Ascending aorta (tissue), 2 donors: ENCODE measurements around the gene ARHGAP32. TPM values are rescaled to one million over a fixed set of nuclear protein-coding genes. Genes with fewer than 3 reads are reported as not detected.

ENCODE experiments used
- DNase-seq, 2 donors: peaks; one replicate each; pipeline ENCODE4 v3.0.0-alpha.2; 2019; ENCODE audit warnings: low spot score in 2 of 2
- H3K27ac ChIP-seq, 2 donors: fragments of 200-600 bp; sonication (generic); one replicate each; pipeline ENCODE4 v1.5.1; 2016 to 2017; ENCODE audit warnings: mild to moderate bottlenecking in 1 of 2
- H3K27me3 ChIP-seq: fragments of 200-600 bp; sonication (generic); one replicate; pipeline ENCODE4 v1.5.1; 2017
- H3K36me3 ChIP-seq, 2 donors: fragments of 200-600 bp; sonication (generic); one replicate each; pipeline ENCODE4 v1.5.1; 2016
- H3K4me1 ChIP-seq, 2 donors: fragments of 200-600 bp; sonication (generic); one replicate each; pipeline ENCODE4 v1.5.1; 2016 to 2017; ENCODE audit warnings: mild to moderate bottlenecking in 1 of 2
- H3K4me3 ChIP-seq, 2 donors: fragments of 200-600 bp; sonication (generic); one replicate each; pipeline ENCODE4 v1.5.1; 2016 to 2017; ENCODE audit warnings: mild to moderate bottlenecking in 1 of 2
- H3K9me3 ChIP-seq, 2 donors: fragments of 200-600 bp; sonication (generic); one replicate each; pipeline ENCODE4 v1.5.1; 2016
- intact Hi-C: fragments of 100-400 bp; cut with DNase I; formaldehyde crosslinking; loops from one replicate; pipeline ENCODE4 v1.15.1; 2023
- total RNA-seq: library from RNA; depleted of rRNA; stranded (reverse); fragments of >200 nt; gene quantifications from one replicate; pipeline ENCODE4 v1.1.0, GENCODE V29; 2016
- TF ChIP-seq, protein P1 (sequence below), 3 experiments: fragments of 200-600 bp in 2 of 3; fragments of 450-650 bp in 1 of 3; sonication (generic) in 2 of 3; IDR thresholded peaks; one replicate each; pipeline ENCODE4 v1.5.1; 2016 to 2019; ENCODE audit warnings: antibody characterized with exemption in 3 of 3, mild to moderate bottlenecking in 1 of 3, moderate library complexity in 1 of 3

The ARHGAP32 gene
- total RNA-seq, 1 donor from 2014 or later: 4.9 TPM

DNA sequence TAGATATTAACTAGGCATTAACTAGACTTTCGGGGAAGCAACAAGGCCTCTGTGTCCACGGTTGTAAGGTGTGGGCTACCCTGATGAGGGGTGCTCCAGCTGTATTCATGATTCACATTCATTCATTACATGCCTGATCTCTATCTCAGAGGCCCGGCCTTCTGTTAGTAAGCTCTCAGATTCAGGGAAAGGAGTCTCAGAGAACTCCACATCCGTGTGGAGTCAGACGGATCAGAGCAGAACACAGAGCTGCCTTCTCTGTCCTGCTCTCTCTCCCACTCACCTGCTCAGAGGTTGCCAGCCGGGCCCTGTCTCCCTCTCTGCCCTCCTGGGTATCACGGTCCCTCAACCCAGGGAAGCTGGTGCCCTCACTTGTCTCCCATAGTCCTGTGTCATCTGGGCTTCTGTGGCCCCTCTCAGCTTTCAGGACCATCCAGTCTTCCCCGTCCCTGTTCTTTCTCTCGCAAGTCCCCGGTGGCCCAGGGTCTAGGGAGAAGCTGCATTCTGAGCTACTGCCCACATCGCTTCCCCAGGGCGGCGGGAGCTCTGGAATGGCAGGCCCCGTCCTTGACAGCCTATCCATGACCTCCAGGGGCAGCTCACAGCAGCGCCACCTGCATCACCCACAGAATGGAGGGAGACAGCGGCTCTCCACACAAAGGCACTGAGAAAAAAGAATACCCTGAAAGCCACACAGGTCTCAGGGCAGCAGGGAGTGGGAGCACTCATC lies 253.8 kb downstream of the ARHGAP32 start:
- TF ChIP-seq, protein P1, sequence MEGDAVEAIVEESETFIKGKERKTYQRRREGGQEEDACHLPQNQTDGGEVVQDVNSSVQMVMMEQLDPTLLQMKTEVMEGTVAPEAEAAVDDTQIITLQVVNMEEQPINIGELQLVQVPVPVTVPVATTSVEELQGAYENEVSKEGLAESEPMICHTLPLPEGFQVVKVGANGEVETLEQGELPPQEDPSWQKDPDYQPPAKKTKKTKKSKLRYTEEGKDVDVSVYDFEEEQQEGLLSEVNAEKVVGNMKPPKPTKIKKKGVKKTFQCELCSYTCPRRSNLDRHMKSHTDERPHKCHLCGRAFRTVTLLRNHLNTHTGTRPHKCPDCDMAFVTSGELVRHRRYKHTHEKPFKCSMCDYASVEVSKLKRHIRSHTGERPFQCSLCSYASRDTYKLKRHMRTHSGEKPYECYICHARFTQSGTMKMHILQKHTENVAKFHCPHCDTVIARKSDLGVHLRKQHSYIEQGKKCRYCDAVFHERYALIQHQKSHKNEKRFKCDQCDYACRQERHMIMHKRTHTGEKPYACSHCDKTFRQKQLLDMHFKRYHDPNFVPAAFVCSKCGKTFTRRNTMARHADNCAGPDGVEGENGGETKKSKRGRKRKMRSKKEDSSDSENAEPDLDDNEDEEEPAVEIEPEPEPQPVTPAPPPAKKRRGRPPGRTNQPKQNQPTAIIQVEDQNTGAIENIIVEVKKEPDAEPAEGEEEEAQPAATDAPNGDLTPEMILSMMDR (IDR thresholded peaks at IDR 0.05): no peak
- Histone ChIP-seq H3K27ac (no peak overlapping the region), H3K4me1 (no peaks in the 10 kb centered on the region), H3K27me3 (no peaks in the 10 kb centered on the region), H3K4me3 (no peak overlapping the region), H3K36me3 (no peaks in the 10 kb centered on the region), H3K9me3 (no peaks in the 10 kb centered on the region)
- intact Hi-C loops: no loop called here
- DNase-seq: no peak

DNA sequence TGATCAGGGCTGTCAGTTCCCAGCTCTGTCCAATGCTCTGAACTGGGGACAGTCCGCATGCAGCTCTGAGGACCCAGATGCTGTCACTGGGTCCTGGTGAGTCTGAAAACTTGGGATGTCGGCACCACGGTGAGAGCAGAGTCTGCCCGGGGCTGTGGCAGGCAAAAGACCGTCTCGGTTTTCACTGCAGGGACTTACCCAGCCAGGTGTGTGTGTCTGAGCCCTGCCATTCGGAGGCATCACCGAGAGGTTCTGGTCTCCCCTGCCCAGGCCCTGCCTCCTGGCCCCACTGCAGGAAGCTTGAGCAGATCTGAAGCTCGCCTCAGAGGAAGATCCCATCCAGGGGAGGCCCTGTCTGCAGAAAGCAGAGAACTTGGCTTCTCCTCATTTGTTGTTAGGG lies 254.6 kb downstream of the ARHGAP32 start:
- Histone ChIP-seq H3K27me3 (no peaks in the 10 kb centered on the region), H3K27ac (no peak overlapping the region), H3K4me3 (no peak overlapping the region), H3K36me3 (no peaks in the 10 kb centered on the region), H3K9me3 (no peaks in the 10 kb centered on the region), H3K4me1 (no peaks in the 10 kb centered on the region)
- intact Hi-C loops: no loop called here
- DNase-seq: no peak
- TF ChIP-seq, protein P1 (IDR thresholded peaks at IDR 0.05): no peak

DNA sequence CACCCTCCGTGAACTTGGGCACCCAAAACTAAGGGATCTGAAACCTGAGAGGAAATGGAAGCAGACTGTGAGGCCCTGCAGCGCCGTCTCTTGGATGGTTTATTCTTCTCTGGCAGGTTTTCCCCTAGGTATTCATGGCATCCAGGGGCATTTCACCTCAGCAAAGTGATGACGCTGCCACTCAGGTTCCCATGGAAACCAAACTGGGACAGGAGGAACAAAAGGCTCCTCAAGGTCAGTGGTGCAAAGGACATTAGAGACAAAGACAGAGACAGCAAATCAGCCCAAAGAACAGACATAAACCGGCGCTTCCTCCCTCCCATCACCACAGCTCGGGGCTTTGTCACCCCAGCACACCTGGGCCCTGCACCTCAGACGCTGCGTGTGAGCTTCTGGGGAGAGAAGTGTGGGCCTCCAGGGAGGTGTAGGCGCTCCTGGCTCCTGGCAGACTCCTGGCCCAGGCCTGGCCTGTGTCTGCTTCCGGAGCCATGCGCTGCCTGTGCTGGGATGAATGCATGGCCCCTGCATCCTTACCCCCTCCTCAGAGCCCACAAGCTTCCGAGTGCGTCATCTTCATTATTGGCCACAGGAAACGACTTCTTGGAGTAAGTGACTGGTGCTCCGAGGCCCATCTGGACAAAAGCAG lies 255.4 kb downstream of the ARHGAP32 start:
- intact Hi-C loops: no loop called here
- TF ChIP-seq, protein P1 (IDR thresholded peaks at IDR 0.05): no peak
- Histone ChIP-seq H3K4me1 (no peaks in the 10 kb centered on the region), H3K27ac (no peak overlapping the region), H3K9me3 (no peaks in the 10 kb centered on the region), H3K4me3 (no peak overlapping the region), H3K27me3 (no peaks in the 10 kb centered on the region), H3K36me3 (no peaks in the 10 kb centered on the region)
- DNase-seq: no peak

DNA sequence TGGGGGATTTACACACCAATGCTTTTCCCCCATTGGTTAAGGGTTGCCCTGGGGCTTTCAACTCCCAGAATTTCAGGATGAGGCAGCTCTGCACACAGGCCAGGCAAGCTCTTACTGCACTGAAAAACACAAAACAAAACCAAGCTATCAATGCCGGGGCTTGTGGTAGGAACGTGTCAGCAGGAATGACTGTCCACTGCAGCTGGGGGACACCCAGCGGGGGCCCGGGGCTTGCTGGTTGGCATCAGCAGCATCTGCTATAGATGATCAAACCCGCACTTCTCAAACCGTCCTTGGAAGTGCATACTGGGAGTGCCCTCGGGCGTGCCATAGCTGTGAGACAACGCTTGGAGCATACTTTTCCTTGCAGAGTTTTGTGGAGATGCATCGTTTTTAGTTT lies 257.2 kb downstream of the ARHGAP32 start:
- intact Hi-C loops: no loop called here
- Histone ChIP-seq H3K36me3 (no peaks in the 10 kb centered on the region), H3K27ac (no peak overlapping the region), H3K27me3 (no peaks in the 10 kb centered on the region), H3K4me3 (no peak overlapping the region), H3K9me3 (no peaks in the 10 kb centered on the region), H3K4me1 (no peaks in the 10 kb centered on the region)
- TF ChIP-seq, protein P1 (IDR thresholded peaks at IDR 0.05): no peak
- DNase-seq: no peak

DNA sequence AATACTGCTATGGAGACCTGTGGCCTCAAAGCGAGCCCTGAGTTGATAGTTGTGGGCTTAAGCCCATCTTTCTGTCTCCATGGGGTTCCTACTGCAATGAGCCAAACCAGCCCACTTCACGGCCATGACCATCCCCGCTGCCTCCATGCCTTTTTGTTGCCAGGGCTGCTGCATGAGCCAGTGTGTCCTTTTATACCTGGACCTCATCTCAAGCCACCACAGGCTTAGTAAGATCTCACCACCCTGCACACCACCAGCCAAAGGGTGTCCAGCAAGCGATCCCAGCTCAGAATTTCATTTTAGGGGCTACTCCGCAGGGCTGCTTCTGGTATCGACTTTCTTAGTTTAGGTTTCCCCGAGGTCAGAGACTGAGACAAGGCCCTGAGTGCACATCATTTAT lies 257.8 kb downstream of the ARHGAP32 start:
- H3K36me3 ChIP-seq: no peaks in the 10 kb centered on the region
- no peak overlapping the region for H3K27ac ChIP-seq
- no peak overlapping the region for H3K4me3 ChIP-seq
- no peaks in the 10 kb centered on the region for H3K4me1 ChIP-seq
- intact Hi-C loops: no loop called here
- TF ChIP-seq, protein P1 (IDR thresholded peaks at IDR 0.05): no peak
- DNase-seq: no peak
- no peaks in the 10 kb centered on the region for H3K9me3 ChIP-seq
- H3K27me3 ChIP-seq: no peaks in the 10 kb centered on the region
